SIG-M5 (cell line): ENCODE results near the gene ZCRB1.

Source experiments
- DNase-seq: peaks from one replicate; lab custom pipeline; 2025; lab: John Stamatoyannopoulos, UW

The ZCRB1 gene

DNA sequence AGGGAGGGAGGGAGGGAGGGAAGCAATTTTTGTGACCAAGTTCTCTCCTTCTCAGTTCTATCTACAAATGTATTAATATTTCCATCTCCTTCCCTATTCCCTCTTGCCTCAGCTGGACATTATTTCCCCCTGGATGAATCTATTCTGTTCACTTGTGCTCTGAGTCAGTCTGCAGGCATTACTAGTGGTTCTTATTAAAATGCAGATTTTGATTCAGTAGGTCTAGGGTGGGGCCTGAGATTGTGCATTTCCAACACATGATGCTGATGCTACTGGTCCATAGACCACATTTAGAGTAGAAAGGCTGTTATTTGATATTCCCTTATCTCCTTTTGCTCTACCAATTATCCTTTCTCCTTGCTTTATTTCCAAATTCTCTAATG, 47.8 kb downstream of the ZCRB1 start:
- DNase-seq: no peak

DNA sequence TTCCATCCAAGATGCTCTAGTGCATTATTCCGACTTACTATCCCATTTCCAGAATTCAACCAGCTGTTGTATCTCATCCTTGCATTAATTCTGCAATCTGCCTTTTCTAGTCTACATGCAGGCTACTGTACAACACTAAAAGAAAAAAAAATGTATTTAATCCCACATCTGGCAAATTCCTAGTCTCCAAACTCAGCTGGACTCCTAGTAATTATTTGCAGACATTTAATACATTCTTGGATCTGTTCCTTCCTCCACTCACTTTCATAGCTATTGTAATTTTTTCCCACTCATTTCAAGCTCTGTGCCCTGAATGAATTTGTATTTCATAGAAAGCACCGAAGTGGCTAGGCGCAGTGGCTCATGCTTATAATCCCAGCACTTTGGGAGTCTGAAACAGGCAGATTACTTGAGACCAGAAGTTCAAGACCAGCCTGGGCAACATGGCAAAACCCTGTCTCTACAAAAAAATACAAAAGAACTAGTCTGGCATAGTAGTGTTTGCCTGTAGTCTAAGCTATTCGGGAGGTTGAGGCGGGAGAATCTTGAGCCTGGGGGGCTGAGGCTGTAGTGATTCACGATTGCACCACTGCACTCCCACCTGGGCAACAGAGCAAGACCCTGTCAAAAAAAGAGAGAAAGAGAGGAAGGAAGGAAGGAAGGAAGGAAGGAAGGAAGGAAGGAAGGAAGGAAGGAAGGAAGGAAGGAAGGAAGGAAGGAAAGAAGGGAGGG, 48.3 kb downstream of the ZCRB1 start:
- no peak for DNase-seq

DNA sequence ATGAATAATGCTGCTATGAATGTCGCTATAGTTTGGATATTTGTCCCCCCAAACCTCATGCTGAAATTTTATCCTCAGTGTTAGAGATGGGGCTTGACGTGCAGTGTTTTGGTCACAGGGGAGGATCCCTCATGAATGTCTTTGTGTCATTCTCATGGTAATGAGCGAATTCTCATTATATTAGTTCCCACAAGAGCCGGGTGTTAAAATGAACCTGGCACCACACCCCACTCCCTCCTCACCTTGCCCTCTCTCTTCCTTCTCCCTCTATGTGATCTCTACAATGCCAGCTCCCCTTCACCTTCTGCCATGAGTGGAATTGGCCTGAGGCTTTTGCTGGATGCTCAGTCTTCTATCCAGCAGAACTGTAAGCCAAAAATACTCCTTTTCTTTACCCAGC, 50.4 kb downstream of the ZCRB1 start:
- DNase-seq: no peak

DNA sequence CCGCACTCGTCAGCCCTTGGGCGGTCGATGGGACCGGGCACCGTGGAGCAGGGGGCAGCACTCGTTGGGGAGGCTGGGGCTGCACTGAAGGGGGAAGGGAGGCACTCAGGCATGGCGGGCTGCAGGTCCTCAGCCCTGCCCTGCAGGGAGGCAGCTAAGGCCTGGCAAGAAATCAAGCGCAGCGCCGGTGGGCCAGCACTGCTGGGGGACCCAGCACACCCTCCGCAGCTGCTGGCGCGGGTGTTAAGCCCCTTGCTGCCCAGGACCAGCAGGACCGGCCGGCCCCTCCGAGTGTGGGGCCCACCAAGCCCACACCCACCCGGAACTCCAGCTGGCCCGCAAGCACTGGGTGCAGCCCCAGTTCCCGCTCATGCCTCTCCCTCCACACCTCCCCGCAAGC, 52.2 kb downstream of the ZCRB1 start:
- DNase-seq: no peak

DNA sequence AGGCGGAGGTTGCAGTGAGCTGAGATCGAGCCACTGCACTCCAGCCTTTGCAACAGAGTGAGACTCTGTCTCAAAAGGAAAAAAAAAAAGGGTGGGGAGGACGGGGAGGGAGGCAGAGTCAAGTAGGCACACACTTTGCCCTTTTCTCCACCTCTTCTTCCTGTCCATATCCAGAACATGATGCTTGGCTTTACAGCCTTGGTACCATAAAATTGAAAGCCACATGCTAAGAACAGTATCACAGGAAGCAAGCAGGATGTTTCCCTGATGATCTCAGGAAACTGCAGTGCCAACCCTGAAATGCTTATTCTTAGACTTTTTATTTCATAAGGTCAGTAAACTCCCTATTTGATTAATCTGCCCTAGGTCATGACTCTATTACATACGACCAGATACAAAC, 55.3 kb downstream of the ZCRB1 start:
- DNase-seq: no peak

DNA sequence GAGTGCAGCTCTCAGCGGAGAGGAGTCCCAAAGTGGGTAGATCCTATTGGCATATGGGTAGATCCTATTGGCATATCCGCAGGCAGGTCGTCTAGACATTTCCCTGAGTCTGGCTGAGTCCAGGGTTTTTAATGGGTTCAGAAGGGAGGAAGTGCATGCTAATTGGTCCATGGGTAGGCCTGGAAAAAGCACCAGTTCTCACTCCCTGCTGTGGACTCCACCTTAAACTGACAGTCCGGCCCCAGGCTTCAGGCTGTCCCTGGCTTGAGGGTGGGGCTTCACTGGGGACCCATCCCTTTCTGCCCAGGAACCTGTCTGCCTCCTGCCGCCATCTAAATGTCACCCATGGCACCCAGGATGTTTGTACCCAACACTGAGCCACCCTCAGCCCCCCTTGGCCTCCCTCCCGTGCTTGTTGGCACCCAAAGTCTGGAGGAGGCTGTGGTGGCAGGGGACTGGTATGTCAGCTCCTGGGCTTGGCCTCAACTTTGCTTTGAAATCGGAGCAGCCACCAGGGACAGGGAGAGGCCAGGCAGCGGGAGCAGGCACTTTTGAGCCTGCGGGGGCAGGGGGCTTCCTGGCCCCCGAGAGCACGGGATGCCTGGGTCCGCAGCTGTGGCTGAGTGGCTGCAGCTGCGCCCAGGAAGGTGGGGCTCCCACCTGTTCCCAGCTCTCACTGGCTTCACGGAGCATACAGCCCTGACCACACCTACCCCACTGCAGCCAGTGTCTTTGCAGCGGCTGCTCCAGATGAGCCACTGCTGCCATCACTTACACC, 58.3 kb downstream of the ZCRB1 start:
- no peak for DNase-seq

DNA sequence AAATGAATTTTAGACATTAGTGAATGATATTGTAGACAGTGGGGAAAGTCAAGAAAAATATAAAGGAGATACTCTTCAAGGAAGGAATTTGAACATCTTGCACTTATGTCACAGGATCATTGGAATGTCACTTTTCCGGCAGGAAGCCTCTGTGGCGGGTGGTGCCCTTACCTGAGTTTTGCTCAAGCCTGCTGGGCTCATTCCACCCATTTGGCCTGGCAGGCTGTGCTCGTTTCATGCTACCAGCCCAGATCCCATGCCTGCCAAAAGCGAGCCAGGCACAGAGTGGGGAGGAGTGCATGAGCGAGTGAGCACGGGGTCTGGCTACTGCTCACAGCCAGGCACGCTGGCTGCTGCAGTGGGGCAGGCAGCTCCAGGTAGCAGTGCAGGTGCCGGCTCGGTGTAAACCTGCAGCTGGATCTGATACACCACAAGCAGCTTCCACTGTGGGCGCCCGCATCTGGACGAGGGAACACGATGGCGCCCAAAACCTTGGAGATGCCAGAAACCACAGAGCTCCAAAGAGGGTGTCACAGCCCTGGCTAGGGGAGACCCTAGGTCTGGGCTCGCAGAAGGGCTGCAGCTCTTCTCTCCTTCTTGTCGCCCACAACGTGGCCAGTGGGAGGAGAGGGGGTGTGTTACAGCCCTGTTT, 59.2 kb downstream of the ZCRB1 start:
- no peak for DNase-seq

DNA sequence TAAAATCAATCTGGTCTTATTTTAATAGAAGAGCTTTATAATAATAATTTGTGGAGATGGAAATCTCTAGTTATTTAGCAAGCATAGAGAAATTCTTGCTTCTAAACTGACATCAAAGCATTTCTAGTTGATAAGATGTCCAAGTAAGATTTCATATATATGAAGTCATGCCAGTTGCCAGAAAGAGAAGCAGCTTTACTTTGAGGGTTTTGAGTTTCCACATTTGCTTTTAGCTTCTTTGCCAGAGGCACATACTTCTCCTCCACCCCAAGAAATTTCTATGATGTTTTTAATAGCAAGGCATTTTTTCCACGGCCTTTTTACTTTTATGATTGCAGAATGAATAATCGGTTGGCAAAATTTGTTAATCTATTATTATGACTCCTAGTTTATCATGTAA, 63.6 kb downstream of the ZCRB1 start:
- no peak for DNase-seq
